Central memory CD8-positive, alpha-beta T cell (primary cell): ENCODE data around the gene NT5C3A.
A peak's percentile ranks its signal among the peaks of the same experiment; 100 is the strongest.
"Not testable (repeated sequence)": the region's sequence is repeated elsewhere in the genome, so short reads cannot be mapped to it uniquely, and the experiment has no call there.

ENCODE experiments used
- ATAC-seq: fragments of 150-1000 bp; cut with Tn5 transposase; replicated peaks from 2 replicates; pipeline ENCODE4 v1.10.0; 2022; ENCODE audit warnings: mild to moderate bottlenecking, moderate FRiP score, moderate number of reproducible peaks; ENCODE audit not compliant: poor library complexity, severe bottlenecking; ENCODE audit errors: extremely low read depth
- DNase-seq, 2 donors: peaks; one replicate each; pipeline ENCODE4 v3.0.0; 2021; ENCODE audit warnings: low spot score in 2 of 2
- H3K27ac Mint-ChIP-seq: one replicate; pipeline ENCODE4 v1.8.0; 2022; ENCODE audit warnings: low read depth, mild to moderate bottlenecking, moderate library complexity, mixed read lengths
- H3K27me3 Mint-ChIP-seq: one replicate; pipeline ENCODE4 v1.8.0; 2022; ENCODE audit warnings: mixed read lengths
- H3K36me3 Mint-ChIP-seq: one replicate; pipeline ENCODE4 v1.8.0; 2022; ENCODE audit warnings: mild to moderate bottlenecking, moderate library complexity, mixed read lengths; ENCODE audit not compliant: insufficient read depth
- H3K4me1 Mint-ChIP-seq: one replicate; pipeline ENCODE4 v1.8.0; 2022; ENCODE audit warnings: mixed read lengths
- H3K4me3 Mint-ChIP-seq: one replicate; pipeline ENCODE4 v1.8.0; 2022; ENCODE audit warnings: mild to moderate bottlenecking, moderate library complexity, mixed read lengths
- H3K9me3 Mint-ChIP-seq: one replicate; pipeline ENCODE4 v1.8.0; 2022; ENCODE audit warnings: mixed read lengths

Gene NT5C3A

GRCh38 chr7:33005690-33006089 is 56.9 kb downstream of the NT5C3A start:
- DNase-seq, H3K27ac Mint-ChIP-seq, ATAC-seq, H3K9me3 Mint-ChIP-seq, H3K36me3 Mint-ChIP-seq, H3K27me3 Mint-ChIP-seq, H3K4me1 Mint-ChIP-seq, H3K4me3 Mint-ChIP-seq: not testable (repeated sequence)

GRCh38 chr7:33005193-33005592 is 57.4 kb downstream of the NT5C3A start:
- not testable (repeated sequence) for H3K27me3 Mint-ChIP-seq, H3K36me3 Mint-ChIP-seq, H3K27ac Mint-ChIP-seq, H3K9me3 Mint-ChIP-seq, DNase-seq, ATAC-seq, H3K4me3 Mint-ChIP-seq, H3K4me1 Mint-ChIP-seq

GRCh38 chr7:33004104-33004616 is 58.4 kb downstream of the NT5C3A start:
- H3K9me3 Mint-ChIP-seq, DNase-seq, H3K4me3 Mint-ChIP-seq: not testable (repeated sequence)

GRCh38 chr7:33003111-33003510 is 59.5 kb downstream of the NT5C3A start:
- not testable (repeated sequence) for H3K4me1 Mint-ChIP-seq, H3K9me3 Mint-ChIP-seq, H3K4me3 Mint-ChIP-seq, H3K27ac Mint-ChIP-seq, H3K36me3 Mint-ChIP-seq, DNase-seq, ATAC-seq
- peaks cover 21% of the 10 kb centered on the region for H3K27me3 Mint-ChIP-seq

More at GRCh38 chr7:33004104-33004616, 58.4 kb downstream of the NT5C3A start:
- not testable (repeated sequence) for H3K36me3 Mint-ChIP-seq, ATAC-seq, H3K27ac Mint-ChIP-seq, H3K4me1 Mint-ChIP-seq
- peaks cover 10% of the 10 kb centered on the region for H3K27me3 Mint-ChIP-seq

GRCh38 chr7:32999380-32999779 is 63.2 kb downstream of the NT5C3A start:
- not testable (repeated sequence) for H3K9me3 Mint-ChIP-seq, H3K36me3 Mint-ChIP-seq, H3K4me3 Mint-ChIP-seq, DNase-seq, H3K27ac Mint-ChIP-seq, H3K4me1 Mint-ChIP-seq, ATAC-seq
- peaks cover 25% of the 10 kb centered on the region for H3K27me3 Mint-ChIP-seq

- not testable (repeated sequence) for H3K4me3 Mint-ChIP-seq, DNase-seq
- ATAC-seq: peak; percentile 49
Observed at GRCh38 chr7:32998361-32999171, 64.0 kb downstream of the NT5C3A start.

GRCh38 chr7:32997956-32998355 is 64.6 kb downstream of the NT5C3A start:
- H3K27ac Mint-ChIP-seq, H3K9me3 Mint-ChIP-seq, H3K36me3 Mint-ChIP-seq, DNase-seq, H3K4me1 Mint-ChIP-seq, H3K4me3 Mint-ChIP-seq, ATAC-seq: not testable (repeated sequence)
- H3K27me3 Mint-ChIP-seq: peaks cover 25% of the 10 kb centered on the region

More at GRCh38 chr7:32998361-32999171, 64.0 kb downstream of the NT5C3A start:
- not testable (repeated sequence) for H3K4me1 Mint-ChIP-seq, H3K36me3 Mint-ChIP-seq, H3K9me3 Mint-ChIP-seq, H3K27ac Mint-ChIP-seq
- peaks cover 25% of the 10 kb centered on the region for H3K27me3 Mint-ChIP-seq

- H3K36me3 Mint-ChIP-seq, H3K27ac Mint-ChIP-seq, H3K4me1 Mint-ChIP-seq, H3K9me3 Mint-ChIP-seq, DNase-seq, H3K4me3 Mint-ChIP-seq: not testable (repeated sequence)
- peak; percentile 17 for ATAC-seq
- peaks cover 11% of the 10 kb centered on the region for H3K27me3 Mint-ChIP-seq
Observed at GRCh38 chr7:32992750-32993149, 69.8 kb downstream of the NT5C3A start.

- ATAC-seq, DNase-seq, H3K9me3 Mint-ChIP-seq, H3K27ac Mint-ChIP-seq, H3K4me3 Mint-ChIP-seq, H3K36me3 Mint-ChIP-seq, H3K4me1 Mint-ChIP-seq: not testable (repeated sequence)
- peaks cover 11% of the 10 kb centered on the region for H3K27me3 Mint-ChIP-seq
Observed at GRCh38 chr7:32991975-32992700, 70.4 kb downstream of the NT5C3A start.

GRCh38 chr7:32991068-32991585 is 71.4 kb downstream of the NT5C3A start:
- H3K36me3 Mint-ChIP-seq, H3K4me3 Mint-ChIP-seq, H3K4me1 Mint-ChIP-seq, DNase-seq, ATAC-seq, H3K9me3 Mint-ChIP-seq, H3K27ac Mint-ChIP-seq: not testable (repeated sequence)
- H3K27me3 Mint-ChIP-seq: peaks cover 19% of the 10 kb centered on the region

- not testable (repeated sequence) for ATAC-seq, DNase-seq, H3K9me3 Mint-ChIP-seq, H3K27ac Mint-ChIP-seq, H3K4me1 Mint-ChIP-seq, H3K36me3 Mint-ChIP-seq, H3K4me3 Mint-ChIP-seq
- peaks cover 22% of the 10 kb centered on the region for H3K27me3 Mint-ChIP-seq
Observed at GRCh38 chr7:32988148-32988547, 74.4 kb downstream of the NT5C3A start.

GRCh38 chr7:32979902-32980301 is 82.7 kb downstream of the NT5C3A start:
- H3K4me3 Mint-ChIP-seq, H3K9me3 Mint-ChIP-seq, H3K36me3 Mint-ChIP-seq, H3K4me1 Mint-ChIP-seq, DNase-seq, H3K27ac Mint-ChIP-seq, ATAC-seq: not testable (repeated sequence)
- H3K27me3 Mint-ChIP-seq: peaks cover 20% of the 10 kb centered on the region
